G401 (cell line): ENCODE measurements around the gene SLC35G4. TPM values are rescaled to one million over a fixed set of nuclear protein-coding genes. Genes with fewer than 3 reads are reported as not detected.
"Not testable (repeated sequence)": the region's sequence is repeated elsewhere in the genome, so short reads cannot be mapped to it uniquely, and the experiment has no call there.

Experiments
- DNase-seq: peaks from one replicate; pipeline ENCODE4 v3.0.0-alpha.2; 2015; ENCODE audit warnings: low spot score
- in situ Hi-C: cut with HindIII; loops from 2 replicates; pipeline ENCODE4 v1.10.0; 2016; ENCODE audit warnings: low sequenced_read_pairs, mixed read lengths
- total RNA-seq: library from RNA; depleted of rRNA; stranded (reverse); fragments of >200 nt; shearing (Covaris generic); gene quantifications from 2 replicates; pipeline ENCODE4 v1.2.3, GENCODE V29; 2014; rRNA removed

Gene SLC35G4
- total RNA-seq, 1 experiment from 2014 or later, result not detected

- in situ Hi-C loops, DNase-seq: not testable (repeated sequence)
Observed at GRCh38 chr18:11608618-11609017, 778 bp upstream of the SLC35G4 start.

- in situ Hi-C loops, DNase-seq: not testable (repeated sequence)
Observed at GRCh38 chr18:11613073-11613472, 3.7 kb downstream of the SLC35G4 start.

GRCh38 chr18:11613611-11614010 is 4.2 kb downstream of the SLC35G4 start:
- in situ Hi-C loops, DNase-seq: not testable (repeated sequence)

- in situ Hi-C loops, result not testable (repeated sequence)
Observed at GRCh38 chr18:11614042-11614441, 4.6 kb downstream of the SLC35G4 start.

GRCh38 chr18:11614981-11615380 is 5.6 kb downstream of the SLC35G4 start:
- in situ Hi-C loops, DNase-seq: not testable (repeated sequence)

More at GRCh38 chr18:11614042-11614441, 4.6 kb downstream of the SLC35G4 start:
- DNase-seq, result not testable (repeated sequence)

GRCh38 chr18:11647310-11647709 is 37.9 kb downstream of the SLC35G4 start:
- DNase-seq, in situ Hi-C loops: not testable (repeated sequence)

GRCh38 chr18:11647804-11648203 is 38.4 kb downstream of the SLC35G4 start:
- in situ Hi-C loops, result not testable (repeated sequence)

GRCh38 chr18:11649839-11650238 is 40.4 kb downstream of the SLC35G4 start:
- in situ Hi-C loops, result no loop called here
- no peak for DNase-seq

More at GRCh38 chr18:11647804-11648203, 38.4 kb downstream of the SLC35G4 start:
- DNase-seq, result not testable (repeated sequence)

GRCh38 chr18:11651899-11652298 is 42.5 kb downstream of the SLC35G4 start:
- no peak for DNase-seq
- in situ Hi-C loops, result no loop called here

- in situ Hi-C loops, result no loop called here
- no peak for DNase-seq
Observed at GRCh38 chr18:11653521-11653920, 44.1 kb downstream of the SLC35G4 start.

GRCh38 chr18:11654736-11655605 is 45.6 kb downstream of the SLC35G4 start:
- in situ Hi-C loops, result no loop called here
- no peak for DNase-seq

GRCh38 chr18:11655606-11655932 is 46.2 kb downstream of the SLC35G4 start:
- DNase-seq, result no peak
- in situ Hi-C loops, result no loop called here

- DNase-seq, result no peak
- in situ Hi-C loops, result no loop called here
Observed at GRCh38 chr18:11657152-11657551, 47.8 kb downstream of the SLC35G4 start.

GRCh38 chr18:11657554-11657953 is 48.2 kb downstream of the SLC35G4 start:
- in situ Hi-C loops, result no loop called here
- DNase-seq, result no peak

GRCh38 chr18:11658019-11658418 is 48.6 kb downstream of the SLC35G4 start:
- in situ Hi-C loops, result no loop called here

GRCh38 chr18:11658989-11659388 is 49.6 kb downstream of the SLC35G4 start:
- DNase-seq, result no peak
- in situ Hi-C loops, result no loop called here

More at GRCh38 chr18:11658019-11658418, 48.6 kb downstream of the SLC35G4 start:
- DNase-seq, result no peak

Other genes starting within 250 kb of the SLC35G4 start
- gene GNAL, start 79.7 kb downstream of the SLC35G4 start, total RNA-seq, result 0.12 and 2.1 TPM in 2 replicates
- 37.8 and 38.0 TPM in 2 replicates for gene CHMP1B, start 241.8 kb downstream of the SLC35G4 start, total RNA-seq